GM12878 (cell line): ENCODE measurements around the gene NLRP5. TPM values are rescaled to one million over a fixed set of nuclear protein-coding genes. Genes with fewer than 3 reads are reported as not detected.
A peak's percentile ranks its signal among the peaks of the same experiment; 100 is the strongest.

ENCODE experiments used
- CHD2 ChIP-seq: IDR thresholded peaks from 2 replicates; pipeline ENCODE4 v1.6.1; 2011; ENCODE audit warnings: low read depth, low read length, improper control_type of control experiment, borderline replicate concordance
- CREB1 ChIP-seq: IDR thresholded peaks from 2 replicates; pipeline ENCODE4 v1.6.1; 2012; ENCODE audit warnings: low read depth, mild to moderate bottlenecking, inconsistent platforms
- EGR1 ChIP-seq, 2 experiments: IDR thresholded peaks; 1 replicate in 1 of 2; 2 replicates in 1 of 2; pipeline ENCODE4 v1.6.1; 2011 to 2012; ENCODE audit warnings: low read depth in 2 of 2, low read length in 2 of 2, borderline replicate concordance in 1 of 2, mild to moderate bottlenecking in 1 of 2, moderate library complexity in 1 of 2
- GATAD2B ChIP-seq: fragments of 450-650 bp; conservative IDR thresholded peaks from 2 replicates; pipeline ENCODE4 v1.6.1; 2017; ENCODE audit warnings: low read depth, mild to moderate bottlenecking, moderate library complexity
- HDGF ChIP-seq: fragments of 450-650 bp; IDR thresholded peaks from 2 replicates; pipeline ENCODE4 v1.6.1; 2016; ENCODE audit warnings: antibody characterized with exemption
- IKZF1 ChIP-seq: fragments of 450-650 bp; conservative IDR thresholded peaks from 2 replicates; pipeline ENCODE4 v1.6.1; 2017; ENCODE audit warnings: antibody characterized with exemption, mild to moderate bottlenecking
- IKZF2 ChIP-seq, 2 experiments: fragments of 450-650 bp; IDR thresholded peaks; 2 replicates each; pipeline ENCODE4 v1.6.1; 2017; ENCODE audit warnings: mild to moderate bottlenecking in 2 of 2, moderate library complexity in 2 of 2
- IRF4 ChIP-seq: IDR thresholded peaks from 2 replicates; pipeline ENCODE4 v1.6.1; 2011; ENCODE audit warnings: low read depth, low read length
- MXI1 ChIP-seq: fragments of 150-350 bp; IDR thresholded peaks from 2 replicates; pipeline ENCODE4 v1.6.1; 2011; ENCODE audit warnings: low read depth, mild to moderate bottlenecking, inconsistent platforms, low read length, improper control_type of control experiment
- NBN ChIP-seq: fragments of 450-650 bp; IDR thresholded peaks from 2 replicates; pipeline ENCODE4 v1.6.1; 2016
- NFYB ChIP-seq: IDR thresholded peaks from 2 replicates; pipeline ENCODE4 v1.6.1; 2011; ENCODE audit warnings: low read depth, mild to moderate bottlenecking, low read length, improper control_type of control experiment, moderate library complexity; ENCODE audit not compliant: insufficient read depth
- RELB ChIP-seq: fragments of 450-650 bp; IDR thresholded peaks from 2 replicates; pipeline ENCODE4 v1.6.1; 2017; ENCODE audit warnings: low read depth, mild to moderate bottlenecking, moderate library complexity
- YY1 ChIP-seq: IDR thresholded peaks from 2 replicates; pipeline ENCODE4 v1.6.1; 2011; ENCODE audit warnings: low read depth, mild to moderate bottlenecking, low read length
- polyA plus RNA-seq, 11 experiments: library from polyadenylated mRNA; depleted of rRNA in 4 of 11; unstranded in 6 of 11; stranded (reverse) in 5 of 11; fragments of >200 nt; fragmentation: Nextera tagmentation in 4 of 11; fragmentation: Illumina TruSeq in 1 of 11; extraction: Ambion mirVana in 4 of 11; extraction: Trizol in 1 of 11; gene quantifications; 1 replicate in 1 of 11; 2 replicates in 10 of 11; pipeline versions ENCODE4 v1.2.1 to v1.2.3, GENCODE V29; 2011 to 2016; ENCODE audit warnings: inconsistent platforms in 2 of 11, missing spikeins in 2 of 11, low read depth in 1 of 11
- total RNA-seq, 4 experiments: library from RNA; depleted of rRNA in 3 of 4; stranded (reverse); fragments of >200 nt in 3 of 4; fragmentation: Illumina TruSeq in 1 of 4; extraction: Trizol in 1 of 4; gene quantifications; 2 replicates each; pipeline versions ENCODE4 v1.2.1 to v1.2.3, GENCODE V29; 2013 to 2021

Gene NLRP5
- total and polyA plus RNA-seq, 10 of the 15 experiments (the other 5 are each of a cell fraction or from before 2014, with no cell fraction given) = 0.01 TPM; not detected in 9

- TF ChIP-seq GATAD2B = peak; percentile 59
- TF ChIP-seq EGR1 (IDR thresholded peaks at IDR 0.05; ENCODE audit: borderline replicate concordance in 1 of 2, low read depth in 2 of 2, low read length in 2 of 2) = 0 out of 3 replicates have a peak, but pooled peaks of 1 of the 2 experiments have one; percentile 17
- 0 out of 2 replicates have a peak, but pooled peaks have one; percentile 27 for TF ChIP-seq CREB1
- no peak for TF ChIP-seq NFYB
- TF ChIP-seq NBN = peak; percentile 69
- TF ChIP-seq RELB = peak; percentile 66
- TF ChIP-seq IRF4 = peak; percentile 58; the same call in 1 of the 2 replicates
- TF ChIP-seq IKZF1 = peak; percentile 86
- TF ChIP-seq CHD2 = peak; percentile 59; the same call in 1 of the 2 replicates
- TF ChIP-seq IKZF2 (IDR thresholded peaks at IDR 0.05) = peak; percentile 81 to 82
- TF ChIP-seq YY1 = peak; percentile 47
- no peak; the same call in 1 of the 2 replicates for TF ChIP-seq MXI1
- TF ChIP-seq HDGF = peak; percentile 85
These were observed 94.3 kb downstream of the NLRP5 start (continued) for GRCh38 chr19:56080669-56081401.
